SU-DHL-6 (cell line): ENCODE measurements around the gene CAP2.

ENCODE experiments used
- H2AFZ ChIP-seq: fragments of 200-600 bp; sonication (generic); 2 replicates; pipeline ENCODE4 v1.6.1; 2014; ENCODE audit warnings: low read depth, mild to moderate bottlenecking, moderate library complexity, mixed read lengths, antibody characterized with exemption, low read length; ENCODE audit not compliant: severe bottlenecking
- H3F3A ChIP-seq: fragments of 200-600 bp; shearing (Covaris generic); 2 replicates; pipeline ENCODE4 v1.6.0; 2016; ENCODE audit warnings: antibody characterized with exemption, mild to moderate bottlenecking; ENCODE audit not compliant: insufficient read depth
- H3K27ac ChIP-seq: fragments of 200-600 bp; sonication (generic); 2 replicates; pipeline ENCODE4 v1.5.1; 2016; ENCODE audit warnings: low read depth, mild to moderate bottlenecking, low read length, moderate library complexity, mixed read lengths
- H3K27me3 ChIP-seq: fragments of 200-600 bp; sonication (generic), shearing (Covaris generic); 2 replicates; pipeline ENCODE4 v1.6.0; 2014; ENCODE audit warnings: mild to moderate bottlenecking, low read length
- H3K36me3 ChIP-seq: fragments of 200-600 bp; sonication (generic); 2 replicates; pipeline ENCODE4 v1.6.1; 2014; ENCODE audit warnings: mild to moderate bottlenecking, low read length, mixed read lengths
- H3K4me2 ChIP-seq: fragments of 300-600, 200-600 bp; shearing (Covaris generic), sonication (generic); 2 replicates; pipeline ENCODE4 v1.6.0; 2014; ENCODE audit warnings: low read length, low read depth, mild to moderate bottlenecking; ENCODE audit not compliant: poor library complexity, severe bottlenecking
- H3K4me3 ChIP-seq: fragments of 200-600 bp; sonication (generic); 2 replicates; pipeline ENCODE4 v1.5.1; 2014; ENCODE audit warnings: antibody characterized with exemption, low read length, mild to moderate bottlenecking, mixed read lengths; ENCODE audit not compliant: insufficient read depth, poor library complexity, severe bottlenecking
- H3K79me2 ChIP-seq: fragments of 200-600 bp; sonication (generic); 2 replicates; pipeline ENCODE4 v1.6.1; 2014; ENCODE audit warnings: mild to moderate bottlenecking, low read length, moderate library complexity; ENCODE audit not compliant: insufficient read depth
- H3K9ac ChIP-seq: fragments of 200-600 bp; sonication (generic); 2 replicates; pipeline ENCODE4 v1.7.0; 2014; ENCODE audit warnings: mild to moderate bottlenecking, low read length
- H3K9me2 ChIP-seq: fragments of 200-600 bp; sonication (generic); replicated peaks from 2 replicates; pipeline ENCODE4 v1.6.1; 2014; ENCODE audit warnings: low read length; ENCODE audit not compliant: insufficient read depth
- H3K9me3 ChIP-seq: fragments of 200-600 bp; sonication (generic); 2 replicates; pipeline ENCODE4 v1.6.1; 2014; ENCODE audit warnings: low read length, mixed read lengths; ENCODE audit not compliant: insufficient read depth
- H4K20me1 ChIP-seq: fragments of 200-600 bp; sonication (generic); 2 replicates; pipeline ENCODE4 v1.6.1; 2014; ENCODE audit warnings: low read depth, mild to moderate bottlenecking, antibody characterized with exemption, low read length, moderate library complexity, mixed read lengths
- EZH2phosphoT487 ChIP-seq: fragments of 200-600 bp; sonication (generic), shearing (Covaris generic); conservative IDR thresholded peaks from 2 replicates; pipeline ENCODE4 v1.6.1; 2018; ENCODE audit warnings: mild to moderate bottlenecking, antibody characterized with exemption, low read length, moderate library complexity, mixed read lengths
- TF ChIP-seq, protein P1 (sequence below): fragments of 200-600 bp; sonication (generic); IDR thresholded peaks from one replicate; pipeline ENCODE4 v1.5.1; 2017; ENCODE audit warnings: antibody characterized with exemption, mild to moderate bottlenecking, low read length, moderate library complexity; ENCODE audit not compliant: insufficient read depth, poor library complexity, severe bottlenecking

CAP2 gene

GRCh38 chr6:17589406-17590096, 196.2 kb downstream of the CAP2 start:
- Histone ChIP-seq H3K79me2 (no peaks in the 10 kb centered on the region), H3K9me3 (no peaks in the 10 kb centered on the region), H3K27ac (no peak overlapping the region), H3K27me3 (no peaks in the 10 kb centered on the region), H3K36me3 (no peaks in the 10 kb centered on the region), H4K20me1 (no peaks in the 10 kb centered on the region), H3K4me2 (no peak overlapping the region), H2AFZ (no peak overlapping the region), H3K4me3 (no peak overlapping the region), H3K9ac (no peak overlapping the region), H3K9me2 (no peaks in the 10 kb centered on the region), H3F3A (0 out of 2 replicates have a peak, but pooled peaks cover 2% of the 10 kb centered on the region)
- TF ChIP-seq, protein P1, sequence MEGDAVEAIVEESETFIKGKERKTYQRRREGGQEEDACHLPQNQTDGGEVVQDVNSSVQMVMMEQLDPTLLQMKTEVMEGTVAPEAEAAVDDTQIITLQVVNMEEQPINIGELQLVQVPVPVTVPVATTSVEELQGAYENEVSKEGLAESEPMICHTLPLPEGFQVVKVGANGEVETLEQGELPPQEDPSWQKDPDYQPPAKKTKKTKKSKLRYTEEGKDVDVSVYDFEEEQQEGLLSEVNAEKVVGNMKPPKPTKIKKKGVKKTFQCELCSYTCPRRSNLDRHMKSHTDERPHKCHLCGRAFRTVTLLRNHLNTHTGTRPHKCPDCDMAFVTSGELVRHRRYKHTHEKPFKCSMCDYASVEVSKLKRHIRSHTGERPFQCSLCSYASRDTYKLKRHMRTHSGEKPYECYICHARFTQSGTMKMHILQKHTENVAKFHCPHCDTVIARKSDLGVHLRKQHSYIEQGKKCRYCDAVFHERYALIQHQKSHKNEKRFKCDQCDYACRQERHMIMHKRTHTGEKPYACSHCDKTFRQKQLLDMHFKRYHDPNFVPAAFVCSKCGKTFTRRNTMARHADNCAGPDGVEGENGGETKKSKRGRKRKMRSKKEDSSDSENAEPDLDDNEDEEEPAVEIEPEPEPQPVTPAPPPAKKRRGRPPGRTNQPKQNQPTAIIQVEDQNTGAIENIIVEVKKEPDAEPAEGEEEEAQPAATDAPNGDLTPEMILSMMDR: no peak
- TF ChIP-seq EZH2phosphoT487: no peak

- H3K9ac ChIP-seq: no peak overlapping the region
- no peak overlapping the region for H3K27ac ChIP-seq
- H3K9me2 ChIP-seq: no peaks in the 10 kb centered on the region
- no peaks in the 10 kb centered on the region for H3K9me3 ChIP-seq
- no peaks in the 10 kb centered on the region for H3K27me3 ChIP-seq
- no peak overlapping the region for H2AFZ ChIP-seq
- no peaks in the 10 kb centered on the region for H3K79me2 ChIP-seq
- no peak overlapping the region for H3K4me3 ChIP-seq
- H4K20me1 ChIP-seq: no peaks in the 10 kb centered on the region
- no peaks in the 10 kb centered on the region for H3K36me3 ChIP-seq
- no peak for TF ChIP-seq EZH2phosphoT487
- TF ChIP-seq, protein P1: no peak
- H3K4me2 ChIP-seq: no peak overlapping the region
- no peaks in the 10 kb centered on the region for H3F3A ChIP-seq
Observed at GRCh38 chr6:17591287-17591686, 197.9 kb downstream of the CAP2 start.

DNA sequence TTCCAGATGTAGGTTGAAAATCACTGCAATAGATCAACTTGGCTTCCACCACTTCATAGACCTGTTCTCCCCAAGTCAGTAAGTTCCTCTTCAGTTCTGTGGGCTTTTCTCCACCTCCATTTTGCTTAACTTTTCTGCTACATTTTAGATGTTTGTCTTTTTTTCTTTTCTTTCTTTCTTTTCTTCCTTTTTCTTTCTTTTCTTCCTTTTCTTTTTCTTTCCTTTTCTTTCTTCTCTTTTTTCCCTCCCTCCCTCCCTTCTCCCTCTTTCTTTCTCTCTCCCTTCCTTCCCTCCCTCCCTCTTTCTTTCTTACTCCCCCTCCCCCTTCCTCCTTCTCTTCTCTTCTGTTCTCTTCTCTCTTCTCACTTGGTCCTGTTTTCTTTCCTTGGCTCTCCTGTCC, 199.9 kb downstream of the CAP2 start:
- TF ChIP-seq, protein P1: no peak
- no peak for TF ChIP-seq EZH2phosphoT487
- Histone ChIP-seq H3K79me2 (no peaks in the 10 kb centered on the region), H3K27ac (no peak overlapping the region), H3F3A (no peaks in the 10 kb centered on the region), H2AFZ (no peak overlapping the region), H3K27me3 (no peaks in the 10 kb centered on the region), H3K4me2 (no peak overlapping the region), H3K9me3 (no peaks in the 10 kb centered on the region), H3K36me3 (no peaks in the 10 kb centered on the region), H3K4me3 (no peak overlapping the region), H3K9ac (no peak overlapping the region), H3K9me2 (no peaks in the 10 kb centered on the region), H4K20me1 (no peaks in the 10 kb centered on the region)
